ENCODE data around the gene ANKRD36C.
"Not testable (repeated sequence)": the region's sequence is repeated elsewhere in the genome, so short reads cannot be mapped to it uniquely, and the experiment has no call there.

The ANKRD36C gene

GRCh38 chr2:96006248-96006647 lies 14.6 kb upstream of the ANKRD36C start:
- DNase-seq: not testable (repeated sequence)

GRCh38 chr2:95992520-95993272 lies 1.1 kb upstream of the ANKRD36C start:
- DNase-seq: not testable (repeated sequence)

GRCh38 chr2:95992102-95992501 lies 478 bp upstream of the ANKRD36C start:
- DNase-seq: not testable (repeated sequence)
- peak; percentile 60 for TF ChIP-seq POLR2A (IDR thresholded peaks at IDR 0.05; ENCODE audit: low read length)

- DNase-seq: not testable (repeated sequence)
These were observed 740 bp downstream of the ANKRD36C start for GRCh38 chr2:95990884-95991283.

GRCh38 chr2:95951662-95952061 lies 40.0 kb downstream of the ANKRD36C start:
- DNase-seq: not testable (repeated sequence)

GRCh38 chr2:95948039-95948438 lies 43.6 kb downstream of the ANKRD36C start:
- DNase-seq: not testable (repeated sequence)

- DNase-seq: not testable (repeated sequence)
These were observed 51.7 kb downstream of the ANKRD36C start for GRCh38 chr2:95939947-95940346.

GRCh38 chr2:95930740-95931139 lies 60.9 kb downstream of the ANKRD36C start:
- DNase-seq: not testable (repeated sequence)

- not testable (repeated sequence) for DNase-seq
These were observed 74.6 kb downstream of the ANKRD36C start for GRCh38 chr2:95917007-95917406.

GRCh38 chr2:95915131-95915530 lies 76.5 kb downstream of the ANKRD36C start:
- DNase-seq: not testable (repeated sequence)

- not testable (repeated sequence) for DNase-seq
These were observed 80.2 kb downstream of the ANKRD36C start for GRCh38 chr2:95911431-95911830.

- not testable (repeated sequence) for DNase-seq
These were observed 97.2 kb downstream of the ANKRD36C start for GRCh38 chr2:95894443-95894842.

GRCh38 chr2:95867929-95868328 lies 123.7 kb downstream of the ANKRD36C start:
- not testable (repeated sequence) for DNase-seq

- DNase-seq: not testable (repeated sequence)
These were observed 124.5 kb downstream of the ANKRD36C start for GRCh38 chr2:95867047-95867677.

GRCh38 chr2:95862121-95862520 lies 129.5 kb downstream of the ANKRD36C start:
- DNase-seq: not testable (repeated sequence)

- TF ChIP-seq POLR2A (IDR thresholded peaks at IDR 0.05; ENCODE audit: low read length): no peak
- no peak for TF ChIP-seq GATA1 (IDR thresholded peaks at IDR 0.05; ENCODE audit: low read depth, low read length)
- DNase-seq: no peak
These were observed 155.5 kb downstream of the ANKRD36C start for GRCh38 chr2:95836151-95836550.

- DNase-seq: not testable (repeated sequence)
These were observed 157.3 kb downstream of the ANKRD36C start for GRCh38 chr2:95834077-95835013.

- DNase-seq: not testable (repeated sequence)
These were observed 167.4 kb downstream of the ANKRD36C start for GRCh38 chr2:95824218-95824617.

GRCh38 chr2:95817521-95817920 lies 174.1 kb downstream of the ANKRD36C start:
- not testable (repeated sequence) for DNase-seq

GRCh38 chr2:95813311-95813710 lies 178.3 kb downstream of the ANKRD36C start:
- not testable (repeated sequence) for DNase-seq
